HepG2 (cell line): ENCODE data around the gene HMBS. TPM values are rescaled to one million over a fixed set of nuclear protein-coding genes. Genes with fewer than 3 reads are reported as not detected.

ENCODE experiments used
- ATAC-seq: fragments of 200-7000 bp; cut with Tn5 transposase; 3 replicates; pipeline ENCODE4 v1.9.1; 2020; ENCODE audit warnings: mild to moderate bottlenecking, moderate library complexity
- BruUV-seq: library from RNA; stranded (reverse); fragments of 400-500 nt; replicated peaks from 2 replicates; lab custom pipeline; 2021; lab: Mats Ljungman, UMichigan
- CTCF ChIA-PET: fragments of 300-600 bp; formaldehyde crosslinking; extraction: SDS; loops from one replicate; lab custom pipeline; 2021; ENCODE audit warnings: low total read pairs, inconsistent platforms, low intra/inter-chr PET ratio; lab: Yijun Ruan, JAX
- POLR2A ChIA-PET: fragments of 350-600 bp; sonication (Branson Sonifier 250); formaldehyde crosslinking; loops from one replicate; lab custom pipeline; 2020; ENCODE audit warnings: antibody characterized with exemption, inconsistent platforms; lab: Yijun Ruan, JAX
- DNase-seq: peaks from one replicate; pipeline ENCODE4 v3.0.0-alpha.2; 2015; ENCODE audit warnings: low spot score
- FAIRE-seq: peaks from 3 replicates; lab custom pipeline; 2011; peaks lifted over from hg19 to GRCh38; lab: Jason Lieb, UNC
- H2AFZ ChIP-seq: one replicate; pipeline ENCODE4 v1.6.1; 2011; ENCODE audit warnings: low read length, inconsistent platforms
- H3K27ac ChIP-seq: fragments of 300-600 bp; 3 replicates; pipeline ENCODE4 v1.8.0; 2011; ENCODE audit warnings: mixed run types, mild to moderate bottlenecking, mixed read lengths, low read length, inconsistent platforms; ENCODE audit not compliant: insufficient read depth; ENCODE audit errors: extremely low read length
- H3K27me3 ChIP-seq, 2 experiments: fragments of 200-600 bp in 1 of 2; 2 replicates in 1 of 2; 3 replicates in 1 of 2; pipeline versions ENCODE4 v1.6.0 to v1.8.0; 2011; ENCODE audit warnings: low read length in 2 of 2, mild to moderate bottlenecking in 2 of 2, moderate library complexity in 2 of 2, inconsistent platforms in 1 of 2; ENCODE audit not compliant: insufficient read depth in 2 of 2, control insufficient read depth in 1 of 2
- H3K36me3 ChIP-seq, 2 experiments: fragments of 200-600 bp in 1 of 2; replicated peaks in 1 of 2; 2 replicates in 1 of 2; 3 replicates in 1 of 2; pipeline versions ENCODE4 v1.5.1 to v1.8.0; 2011; ENCODE audit warnings: low read length in 2 of 2, inconsistent platforms in 1 of 2; ENCODE audit not compliant: insufficient read depth in 2 of 2, control insufficient read depth in 1 of 2
- H3K4me1 ChIP-seq: 2 replicates; pipeline ENCODE4 v1.5.1; 2012; ENCODE audit warnings: low read length, inconsistent platforms; ENCODE audit not compliant: insufficient read depth
- H3K4me2 ChIP-seq: 2 replicates; pipeline ENCODE4 v1.6.0; 2011; ENCODE audit warnings: low read depth, low read length, inconsistent platforms
- H3K4me3 ChIP-seq, 3 experiments: fragments of 200-600 bp in 1 of 3; sonication (generic), shearing (Covaris generic) in 1 of 3; replicated peaks in 1 of 3; 2 replicates each; pipeline ENCODE4 v1.5.1; 2011 to 2016; ENCODE audit warnings: low read length in 3 of 3, inconsistent platforms in 2 of 3, low read depth in 2 of 3, mild to moderate bottlenecking in 2 of 3, control low read depth in 1 of 3, mixed read lengths in 1 of 3; ENCODE audit not compliant: insufficient read depth in 1 of 3
- H3K79me2 ChIP-seq: one replicate; pipeline ENCODE4 v1.6.1; 2011; ENCODE audit warnings: low read length, inconsistent platforms; ENCODE audit not compliant: insufficient read depth
- H3K9ac ChIP-seq: 2 replicates; pipeline ENCODE4 v1.6.0; 2011; ENCODE audit warnings: mild to moderate bottlenecking, low read depth, low read length, inconsistent platforms; ENCODE audit not compliant: insufficient read depth
- H3K9me3 ChIP-seq: 2 replicates; pipeline ENCODE4 v1.5.1; 2012; ENCODE audit warnings: mild to moderate bottlenecking, low read length
- H4K20me1 ChIP-seq: 2 replicates; pipeline ENCODE4 v1.6.0; 2011; ENCODE audit warnings: inconsistent platforms, mild to moderate bottlenecking, low read length, moderate library complexity; ENCODE audit not compliant: insufficient read depth
- ARNT2 ChIP-seq: sonication (generic); formaldehyde crosslinking; IDR thresholded peaks from 2 replicates; pipeline ENCODE4 v1.8.0; 2022; ENCODE audit warnings: mild to moderate bottlenecking, low read depth, missing genetic modification reagents, moderate library complexity
- MAFF ChIP-seq: IDR thresholded peaks from 2 replicates; pipeline ENCODE4 v1.6.1; 2011; ENCODE audit warnings: low read depth, low read length, improper control_type of control experiment
- MAFK ChIP-seq, 2 experiments: IDR thresholded peaks in 1 of 2; conservative IDR thresholded peaks in 1 of 2; 2 replicates each; pipeline ENCODE4 v1.6.1; 2011; ENCODE audit warnings: improper control_type of control experiment in 2 of 2, low read length in 2 of 2
- ZFP36L1 ChIP-seq: sonication (generic); formaldehyde crosslinking; IDR thresholded peaks from 2 replicates; pipeline ENCODE4 v1.8.0; 2022; ENCODE audit warnings: mild to moderate bottlenecking, missing genetic modification reagents, moderate library complexity
- ZFP90 ChIP-seq: sonication (generic); formaldehyde crosslinking; IDR thresholded peaks from 2 replicates; pipeline ENCODE4 v1.8.0; 2022; ENCODE audit warnings: missing genetic modification reagents, mild to moderate bottlenecking, inconsistent platforms, borderline replicate concordance
- WGBS: methylation state at CpG from one replicate; pipeline ENCODE4 v1.1.6; 2017; ENCODE audit warnings: low lambda C conversion rate; 5-methylcytosine and 5-hydroxymethylcytosine counted together
- in situ Hi-C: cut with HindIII; loops from 2 replicates; pipeline ENCODE4 v1.10.0; 2017; ENCODE audit warnings: low pct_unique_long_range_greater_than_20kb; ENCODE audit not compliant: extremely low pct_ligation_motif_present
- intact Hi-C: fragments of 100-400 bp; cut with micrococcal nuclease; formaldehyde crosslinking; loops from one replicate; pipeline ENCODE4 v1.10.0; 2022; ENCODE audit not compliant: unreplicated experiment
- polyA plus RNA-seq, 8 experiments: library from polyadenylated mRNA; depleted of rRNA in 3 of 8; stranded (reverse) in 7 of 8; unstranded in 1 of 8; fragments of >200 nt; fragmentation: Illumina TruSeq in 4 of 8; extraction: Trizol in 4 of 8; gene quantifications; 2 replicates each; pipeline versions ENCODE4 v1.2.1 to v1.2.3, GENCODE V29; 2011 to 2016; ENCODE audit warnings: low read depth in 4 of 8, missing spikeins in 1 of 8, mixed read lengths in 1 of 8; ENCODE audit not compliant: insufficient read depth in 1 of 8
- total RNA-seq, 5 experiments: library from RNA; depleted of rRNA; stranded (reverse); fragments of >200 nt; fragmentation: Illumina TruSeq; extraction: Trizol; gene quantifications; 2 replicates each; pipeline ENCODE4 v1.2.3, GENCODE V29; 2016; ENCODE audit warnings: low read depth in 1 of 5
- TF ChIP-seq, protein P1 (sequence below): sonication (generic); formaldehyde crosslinking; IDR thresholded peaks from 2 replicates; pipeline ENCODE4 v1.5.0; 2020; ENCODE audit warnings: mild to moderate bottlenecking, missing genetic modification reagents

HMBS gene
- total and polyA plus RNA-seq, 2 of the 13 experiments (the other 11 are each of a cell fraction or from before 2014, with no cell fraction given): 9.4 to 46.9 TPM

DNA sequence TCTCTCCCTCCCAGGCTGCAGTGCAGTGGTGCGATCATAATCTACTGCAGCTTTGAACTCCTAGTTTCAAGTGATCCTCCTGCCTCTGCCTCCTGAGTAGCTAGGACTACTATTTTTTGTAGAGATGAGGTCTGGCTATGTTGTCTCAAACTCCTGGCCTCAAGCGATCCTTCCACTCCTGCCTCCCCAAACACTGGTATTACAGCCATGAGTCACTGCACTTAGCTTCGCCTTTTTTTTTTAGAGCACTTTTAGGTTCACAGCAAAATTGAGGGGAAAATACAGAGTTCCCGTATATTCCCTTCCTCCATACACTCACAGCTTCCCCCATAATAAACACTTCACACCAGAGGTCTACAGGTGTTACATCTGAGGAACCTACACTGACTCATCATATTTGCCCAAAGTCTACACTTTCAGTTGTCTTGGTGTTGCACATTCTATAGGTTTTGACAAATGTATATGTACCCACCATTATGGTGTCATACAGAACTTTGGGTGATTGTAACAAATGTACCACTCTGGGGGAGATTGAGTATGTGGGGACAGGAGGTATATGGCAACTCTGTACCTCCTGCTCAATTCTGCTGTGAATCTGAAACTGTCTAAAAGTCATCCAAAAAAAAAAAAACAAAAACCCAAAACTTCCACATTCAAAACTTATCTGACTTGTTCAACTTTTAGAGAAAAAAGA, 42.7 kb upstream of the HMBS start:
- peak; percentile 37; the same call in 2 of the 3 replicates for ATAC-seq
- ChIA-PET CTCF (no interaction called here), POLR2A (interaction anchor here (0.6 to 2.4 kb wide), 6 partner anchors 14 to 500 kb away, joined by 3 to 8 read pairs (median 6); partner anchors contain the start of genes HMBS, RPS25, TRAPPC4 and VPS11)
- H3K27me3 ChIP-seq: no peaks in the 10 kb centered on the region; a peak in 1 of 5 replicates
- no peak overlapping the region for H3K9ac ChIP-seq
- DNase-seq: no peak
- no peak for FAIRE-seq
- intact Hi-C loops: no loop called here
- BruUV-seq: no TSS peak
- H3K27ac ChIP-seq: no peak overlapping the region
- H3K79me2 ChIP-seq: no peaks in the 10 kb centered on the region
- H3K36me3 ChIP-seq: peaks cover 9 to 11% of the 10 kb centered on the region in 2 experiments
- no peak overlapping the region for H2AFZ ChIP-seq
- in situ Hi-C loops: no loop called here
- no peaks in the 10 kb centered on the region for H3K9me3 ChIP-seq
- 55% methylated on average over 4 of the region's 4 CpGs for WGBS
- no peak overlapping the region for H3K4me2 ChIP-seq
- H3K4me1 ChIP-seq: peaks cover 9% of the 10 kb centered on the region; the same call in 1 of the 2 replicates
- TF ChIP-seq MAFK (conservative IDR thresholded peaks at IDR 0.05 in 1 of 2, IDR thresholded peaks at IDR 0.05 in 1 of 2; ENCODE audit: low read length in 2 of 2) (peak; percentile 49 to 71), ARNT2 (CRISPR knock-in tag) (no peak), ZFP90 (CRISPR knock-in tag) (no peak), MAFF (peak; percentile 43; the same call in 1 of the 2 replicates), ZFP36L1 (no peak)
- TF ChIP-seq, protein P1, sequence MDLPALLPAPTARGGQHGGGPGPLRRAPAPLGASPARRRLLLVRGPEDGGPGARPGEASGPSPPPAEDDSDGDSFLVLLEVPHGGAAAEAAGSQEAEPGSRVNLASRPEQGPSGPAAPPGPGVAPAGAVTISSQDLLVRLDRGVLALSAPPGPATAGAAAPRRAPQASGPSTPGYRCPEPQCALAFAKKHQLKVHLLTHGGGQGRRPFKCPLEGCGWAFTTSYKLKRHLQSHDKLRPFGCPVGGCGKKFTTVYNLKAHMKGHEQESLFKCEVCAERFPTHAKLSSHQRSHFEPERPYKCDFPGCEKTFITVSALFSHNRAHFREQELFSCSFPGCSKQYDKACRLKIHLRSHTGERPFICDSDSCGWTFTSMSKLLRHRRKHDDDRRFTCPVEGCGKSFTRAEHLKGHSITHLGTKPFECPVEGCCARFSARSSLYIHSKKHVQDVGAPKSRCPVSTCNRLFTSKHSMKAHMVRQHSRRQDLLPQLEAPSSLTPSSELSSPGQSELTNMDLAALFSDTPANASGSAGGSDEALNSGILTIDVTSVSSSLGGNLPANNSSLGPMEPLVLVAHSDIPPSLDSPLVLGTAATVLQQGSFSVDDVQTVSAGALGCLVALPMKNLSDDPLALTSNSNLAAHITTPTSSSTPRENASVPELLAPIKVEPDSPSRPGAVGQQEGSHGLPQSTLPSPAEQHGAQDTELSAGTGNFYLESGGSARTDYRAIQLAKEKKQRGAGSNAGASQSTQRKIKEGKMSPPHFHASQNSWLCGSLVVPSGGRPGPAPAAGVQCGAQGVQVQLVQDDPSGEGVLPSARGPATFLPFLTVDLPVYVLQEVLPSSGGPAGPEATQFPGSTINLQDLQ: no peak
- H4K20me1 ChIP-seq: no peaks in the 10 kb centered on the region
- no peak overlapping the region for H3K4me3 ChIP-seq
